Measurements from ENCODE around the gene FAM3C. TPM values are rescaled to one million over a fixed set of nuclear protein-coding genes. Genes with fewer than 3 reads are reported as not detected.

The FAM3C gene
- total RNA-seq, 1 donor from 2014 or later = 89.8 TPM

Other genes starting within 250 kb of the FAM3C start
- 2.8 TPM for gene WNT16, start 67.3 kb downstream of the FAM3C start, total RNA-seq